Measurements from ENCODE around the gene PLEKHA5. TPM values are rescaled to one million over a fixed set of nuclear protein-coding genes. Genes with fewer than 3 reads are reported as not detected.
A peak's percentile ranks its signal among the peaks of the same experiment; 100 is the strongest.

PLEKHA5 gene
- total and polyA plus RNA-seq, 11 donors = 18.1 to 72.2 (median 58.2) TPM

- no peaks in the 10 kb centered on the region for H3K9me3 ChIP-seq
- DNase-seq (no peak), ATAC-seq (no peak)
- H3K4me3 ChIP-seq = no peak overlapping the region
- H3K27ac ChIP-seq = no peak overlapping the region
- TF ChIP-seq CTCF (IDR thresholded peaks at IDR 0.05) = no peak
- peaks cover 0 to 79% (median 2%) of the 10 kb centered on the region in 9 donors for H3K36me3 ChIP-seq
- intact Hi-C loops (cut with DNase I) = no loop called here
- H3K27me3 ChIP-seq = no peaks in the 10 kb centered on the region
- WGBS, 4 donors = 71 to 95% (median 89%) methylated on average over 3 of the region's 3 CpGs
- H3K4me1 ChIP-seq = no peaks in the 10 kb centered on the region
Measured at GRCh38 chr12:19263672-19264071, 134.1 kb downstream of the PLEKHA5 start.

GRCh38 chr12:19273482-19274330, 144.2 kb downstream of the PLEKHA5 start:
- peak; percentile 24 to 94 (median 88) for ATAC-seq
- H3K4me3 ChIP-seq = no peak overlapping the region
- H3K27ac ChIP-seq = peak overlapping the region in 7 of 12 donors; percentile 6 to 41 (median 26)
- peaks cover 0 to 26% (median 12%) of the 10 kb centered on the region in 12 donors for H3K4me1 ChIP-seq
- DNase-seq = peak; percentile 72 to 85 (median 83)
- 55 to 77% (median 64%) methylated on average over 4 of the region's 4 CpGs for WGBS, 4 donors
- H3K27me3 ChIP-seq = no peaks in the 10 kb centered on the region
- TF ChIP-seq POLR2A (IDR thresholded peaks at IDR 0.05) (no peak), CTCF (IDR thresholded peaks at IDR 0.05) (no peak)
- H3K9me3 ChIP-seq = no peaks in the 10 kb centered on the region
- intact Hi-C loops (cut with DNase I) = loop anchor here in 1 of 10 donors (10.0 kb wide), 1 partner anchor 79 kb away; no protein-coding TSS in a partner anchor
- H3K36me3 ChIP-seq = peaks cover 0 to 63% (median 16%) of the 10 kb centered on the region in 9 donors

GRCh38 chr12:19276767-19277166, 147.2 kb downstream of the PLEKHA5 start:
- intact Hi-C loops (cut with DNase I) = loop anchor here in 1 of 10 donors (10.0 kb wide), 1 partner anchor 82 kb away; no protein-coding TSS in a partner anchor
- DNase-seq = no peak
- TF ChIP-seq CTCF (IDR thresholded peaks at IDR 0.05) (no peak), POLR2A (IDR thresholded peaks at IDR 0.05) (no peak)
- Histone ChIP-seq H3K4me1 (peaks cover 0 to 26% (median 12%) of the 10 kb centered on the region in 12 donors), H3K27me3 (no peaks in the 10 kb centered on the region), H3K4me3 (no peak overlapping the region), H3K9me3 (no peaks in the 10 kb centered on the region), H3K27ac (no peak overlapping the region), H3K36me3 (peaks cover 0 to 48% (median 5%) of the 10 kb centered on the region in 9 donors)
- no peak for ATAC-seq

GRCh38 chr12:19277711-19278110, 148.2 kb downstream of the PLEKHA5 start:
- Histone ChIP-seq H3K9me3 (no peaks in the 10 kb centered on the region), H3K36me3 (peaks cover 0 to 47% (median 5%) of the 10 kb centered on the region in 9 donors), H3K27me3 (no peaks in the 10 kb centered on the region), H3K4me3 (no peak overlapping the region), H3K4me1 (peaks cover 0 to 26% (median 12%) of the 10 kb centered on the region in 12 donors), H3K27ac (no peak overlapping the region)
- no peak for ATAC-seq
- intact Hi-C loops (cut with DNase I) = loop anchor here in 1 of 10 donors (10.0 kb wide), 1 partner anchor 83 kb away; no protein-coding TSS in a partner anchor
- DNase-seq = no peak
- no peak for TF ChIP-seq POLR2A (IDR thresholded peaks at IDR 0.05)
- no peak for TF ChIP-seq CTCF (IDR thresholded peaks at IDR 0.05)

Data from heart left ventricle (tissue), 16 donors.